ENCODE measurements around the gene SCFD1. TPM values are rescaled to one million over a fixed set of nuclear protein-coding genes. Genes with fewer than 3 reads are reported as not detected.
"Not testable (repeated sequence)": the region's sequence is repeated elsewhere in the genome, so short reads cannot be mapped to it uniquely, and the experiment has no call there.

Gene SCFD1
- total and polyA plus RNA-seq, 8 donors: 47.0 to 71.5 (median 55.4) TPM

- Histone ChIP-seq H3K4me1 (peaks cover 0 to 15% (median 6%) of the 10 kb centered on the region in 3 donors), H3K9me3 (no peaks in the 10 kb centered on the region), H3K36me3 (peaks cover 0 to 9% (median 0%) of the 10 kb centered on the region in 3 donors), H3K27me3 (no peaks in the 10 kb centered on the region), H3K27ac (no peak overlapping the region), H3K4me3 (no peak overlapping the region)
- FAIRE-seq (peak; percentile 51), ATAC-seq (peak in 1 of 4 donors; percentile 35), DNase-seq (no peak)
- intact Hi-C loops (cut with DNase I): no loop called here
- 19 to 20% methylated on average over 1 of the region's 1 CpG for WGBS, 2 donors
- TF ChIP-seq, protein P1, sequence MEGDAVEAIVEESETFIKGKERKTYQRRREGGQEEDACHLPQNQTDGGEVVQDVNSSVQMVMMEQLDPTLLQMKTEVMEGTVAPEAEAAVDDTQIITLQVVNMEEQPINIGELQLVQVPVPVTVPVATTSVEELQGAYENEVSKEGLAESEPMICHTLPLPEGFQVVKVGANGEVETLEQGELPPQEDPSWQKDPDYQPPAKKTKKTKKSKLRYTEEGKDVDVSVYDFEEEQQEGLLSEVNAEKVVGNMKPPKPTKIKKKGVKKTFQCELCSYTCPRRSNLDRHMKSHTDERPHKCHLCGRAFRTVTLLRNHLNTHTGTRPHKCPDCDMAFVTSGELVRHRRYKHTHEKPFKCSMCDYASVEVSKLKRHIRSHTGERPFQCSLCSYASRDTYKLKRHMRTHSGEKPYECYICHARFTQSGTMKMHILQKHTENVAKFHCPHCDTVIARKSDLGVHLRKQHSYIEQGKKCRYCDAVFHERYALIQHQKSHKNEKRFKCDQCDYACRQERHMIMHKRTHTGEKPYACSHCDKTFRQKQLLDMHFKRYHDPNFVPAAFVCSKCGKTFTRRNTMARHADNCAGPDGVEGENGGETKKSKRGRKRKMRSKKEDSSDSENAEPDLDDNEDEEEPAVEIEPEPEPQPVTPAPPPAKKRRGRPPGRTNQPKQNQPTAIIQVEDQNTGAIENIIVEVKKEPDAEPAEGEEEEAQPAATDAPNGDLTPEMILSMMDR (IDR thresholded peaks at IDR 0.05): no peak
These were observed 19.1 kb downstream of the SCFD1 start for GRCh38 chr14:30641207-30641606.

GRCh38 chr14:30644462-30644861, 22.3 kb downstream of the SCFD1 start:
- H3K9me3 ChIP-seq; FAIRE-seq; H3K27me3 ChIP-seq; intact Hi-C loops (cut with DNase I); DNase-seq; H3K27ac ChIP-seq; ATAC-seq; H3K4me3 ChIP-seq: not testable (repeated sequence)
- H3K4me1 ChIP-seq: peaks cover 0 to 15% (median 6%) of the 10 kb centered on the region in 3 donors
- peaks cover 0 to 12% (median 6%) of the 10 kb centered on the region in 3 donors for H3K36me3 ChIP-seq
- 97 to 99% methylated on average over 5 of the region's 5 CpGs for WGBS, 2 donors

- ATAC-seq: no peak
- no peak for DNase-seq
- Histone ChIP-seq H3K27me3 (no peaks in the 10 kb centered on the region), H3K36me3 (peaks cover 0 to 24% (median 6%) of the 10 kb centered on the region in 3 donors), H3K4me3 (no peak overlapping the region), H3K9me3 (no peaks in the 10 kb centered on the region), H3K4me1 (peaks cover 0 to 8% (median 6%) of the 10 kb centered on the region in 3 donors), H3K27ac (no peak overlapping the region)
- no peak for FAIRE-seq
- WGBS, 2 donors: 99 to 100% methylated on average over 2 of the region's 2 CpGs
- intact Hi-C loops (cut with DNase I): no loop called here
- TF ChIP-seq, protein P1 (IDR thresholded peaks at IDR 0.05): no peak
These were observed 23.5 kb downstream of the SCFD1 start for GRCh38 chr14:30645600-30645999.

DNA sequence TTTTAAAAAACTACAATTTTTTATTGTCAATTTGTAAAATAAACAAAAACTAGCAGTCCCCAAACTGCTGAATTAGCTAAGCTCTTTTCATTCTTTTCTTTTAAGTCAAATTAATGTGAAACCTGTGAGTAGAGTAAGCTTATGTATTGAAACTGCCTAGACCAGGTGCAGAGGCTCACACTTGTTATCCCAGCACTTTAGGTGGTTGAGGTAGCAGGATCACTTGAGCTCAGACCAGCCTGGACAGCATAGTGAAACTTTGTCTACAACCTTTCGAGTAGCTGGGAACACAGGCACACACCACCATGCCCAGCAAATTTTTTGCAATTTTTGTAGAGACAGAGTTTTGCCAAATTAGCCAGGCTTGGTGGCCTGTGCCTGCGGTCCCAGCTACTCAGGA, 26.4 kb downstream of the SCFD1 start:
- WGBS, 2 donors: 96 to 98% methylated on average over 2 of the region's 2 CpGs
- Histone ChIP-seq H3K36me3 (peaks cover 0 to 41% (median 14%) of the 10 kb centered on the region in 3 donors), H3K9me3 (no peaks in the 10 kb centered on the region), H3K27ac (no peak overlapping the region), H3K27me3 (no peaks in the 10 kb centered on the region), H3K4me3 (no peak overlapping the region), H3K4me1 (no peaks in the 10 kb centered on the region)
- DNase-seq (no peak), FAIRE-seq (no peak), ATAC-seq (no peak)
- TF ChIP-seq, protein P1 (IDR thresholded peaks at IDR 0.05): no peak
- intact Hi-C loops (cut with DNase I): no loop called here

DNA sequence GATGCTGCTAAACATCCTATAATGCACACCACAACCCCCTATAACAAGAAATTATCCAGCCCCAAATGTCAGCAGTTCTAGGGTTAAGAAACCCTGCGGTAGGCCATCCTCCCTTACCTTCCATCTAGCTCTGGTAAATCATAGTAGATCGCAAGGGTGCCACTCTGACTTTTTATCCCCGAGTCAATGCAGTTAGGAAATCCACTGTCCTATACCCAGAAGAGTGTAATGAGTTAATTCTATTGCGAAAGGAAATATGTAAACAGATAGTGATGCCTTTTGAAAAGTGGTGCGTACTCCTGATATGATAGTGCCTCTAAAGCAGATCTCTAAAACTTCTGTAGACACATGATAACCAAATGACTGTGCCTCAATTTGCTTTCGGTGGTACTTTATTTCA, 29.8 kb downstream of the SCFD1 start:
- intact Hi-C loops (cut with DNase I): no loop called here
- H3K9me3 ChIP-seq: no peaks in the 10 kb centered on the region
- H3K4me1 ChIP-seq: no peaks in the 10 kb centered on the region
- H3K36me3 ChIP-seq: peaks cover 0 to 49% (median 18%) of the 10 kb centered on the region in 3 donors
- H3K27ac ChIP-seq: no peak overlapping the region
- WGBS, 2 donors: 74 to 78% methylated on average over 6 of the region's 6 CpGs
- FAIRE-seq: no peak
- TF ChIP-seq, protein P1 (IDR thresholded peaks at IDR 0.05): no peak
- H3K27me3 ChIP-seq: no peaks in the 10 kb centered on the region
- H3K4me3 ChIP-seq: no peak overlapping the region
- DNase-seq: no peak
- ATAC-seq: no peak
